HG02884 (cell line): Measurements from ENCODE around the gene C1QBP.
"Not testable (repeated sequence)": the region's sequence is repeated elsewhere in the genome, so short reads cannot be mapped to it uniquely, and the experiment has no call there.

ENCODE experiments used
- ATAC-seq: cut with Tn5 transposase; IDR thresholded peaks from one replicate; pipeline ENCODE4 v1.9.1; 2021; ENCODE audit warnings: mild to moderate bottlenecking, moderate library complexity; ENCODE audit not compliant: unreplicated experiment

Gene C1QBP

DNA sequence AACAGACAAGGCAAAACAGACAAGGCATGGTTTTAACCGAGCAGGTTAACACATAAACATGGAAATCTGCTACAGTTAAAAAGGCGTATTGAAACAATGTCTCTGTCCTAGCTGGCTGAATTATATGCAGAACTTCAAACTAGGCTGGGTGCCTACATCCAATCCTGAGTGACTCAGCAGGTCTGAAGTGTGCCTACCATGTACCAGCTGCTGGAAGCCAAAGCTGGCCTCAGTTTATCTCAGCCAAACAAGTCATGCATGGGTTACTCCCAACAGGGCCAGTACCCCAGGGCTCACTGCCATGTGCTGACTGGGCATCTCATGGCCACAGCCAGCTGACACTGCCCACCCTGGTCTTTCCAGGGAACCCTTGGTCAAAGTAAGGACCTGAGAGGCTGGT, 4.0 kb downstream of the C1QBP start:
- no peak for ATAC-seq

GRCh38 chr17:5431949-5432556, 6.9 kb downstream of the C1QBP start:
- ATAC-seq = no peak

DNA sequence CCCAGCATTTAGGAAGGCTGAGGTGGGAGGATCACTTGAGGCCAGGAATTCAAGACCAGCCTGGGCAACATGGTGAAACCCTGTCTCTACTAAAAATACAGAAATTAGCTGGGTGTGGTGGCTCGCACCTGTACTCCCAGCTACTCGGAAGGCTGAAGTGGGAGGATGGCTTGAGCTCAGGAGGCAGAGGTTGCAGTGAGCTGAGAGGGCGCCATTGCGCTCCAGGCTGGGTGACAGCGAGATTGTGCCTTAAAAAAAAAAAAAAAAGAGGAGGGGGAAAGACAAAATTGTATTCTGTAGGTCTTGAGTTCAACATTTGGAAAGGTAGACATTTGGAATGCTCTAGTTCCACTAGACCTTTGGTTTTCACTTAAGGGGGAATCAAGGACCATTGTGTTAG, 7.7 kb downstream of the C1QBP start:
- not testable (repeated sequence) for ATAC-seq

- no peak for ATAC-seq
Measured at GRCh38 chr17:5430413-5430999, 8.4 kb downstream of the C1QBP start.

DNA sequence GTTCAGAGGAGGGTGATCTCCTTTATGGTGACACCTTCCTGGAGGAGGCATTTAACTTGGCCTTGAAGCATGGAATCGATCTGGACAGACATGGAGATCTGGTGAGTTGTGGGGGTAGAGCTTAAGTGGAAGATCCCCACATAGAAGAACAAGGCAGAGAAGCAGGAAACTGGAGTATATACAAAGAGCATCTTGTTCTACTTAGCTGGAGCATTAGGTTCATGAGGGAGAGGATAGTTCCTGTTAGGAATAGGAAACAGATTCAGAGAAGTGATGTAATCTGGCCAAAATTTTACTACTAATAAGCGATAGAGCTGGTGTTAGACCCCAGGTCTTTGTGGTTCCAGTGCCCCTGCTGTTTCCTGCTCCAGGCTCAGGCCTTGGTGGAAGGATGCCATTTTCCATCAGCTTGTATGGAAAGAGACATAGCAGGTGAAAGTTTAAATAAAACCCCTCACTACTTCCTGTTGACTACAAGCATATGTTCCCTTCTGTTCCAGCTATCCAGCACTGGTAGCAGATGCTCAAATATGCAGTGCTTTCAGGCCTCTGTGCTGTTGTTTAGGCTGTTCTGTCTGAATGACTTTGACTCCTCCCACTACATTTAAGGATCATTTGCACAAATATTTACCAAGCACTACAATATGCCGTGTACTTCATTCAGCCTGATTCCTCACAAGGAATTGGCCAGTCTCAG, 9.6 kb downstream of the C1QBP start:
- ATAC-seq = no peak

GRCh38 chr17:5425826-5426225, 13.1 kb downstream of the C1QBP start:
- ATAC-seq = no peak

DNA sequence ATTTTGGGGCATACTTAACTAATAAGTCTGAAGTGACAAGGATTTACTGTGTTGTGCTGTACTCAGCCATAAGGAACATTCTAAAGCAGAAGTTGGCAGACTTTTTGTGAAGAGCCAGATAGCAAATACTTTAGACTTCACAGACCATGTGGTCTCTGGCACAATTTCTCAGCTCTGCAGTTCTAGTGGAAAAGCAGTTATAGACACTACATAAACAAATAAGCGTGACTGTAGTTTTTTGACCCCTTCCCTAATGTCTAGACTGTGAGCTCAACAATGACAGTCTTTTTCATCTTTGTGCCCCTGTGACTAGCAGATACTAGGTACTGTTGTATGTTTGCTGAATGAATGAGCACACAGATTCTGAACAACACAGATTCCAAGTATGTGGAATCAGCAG, 14.0 kb downstream of the C1QBP start:
- no peak for ATAC-seq

DNA sequence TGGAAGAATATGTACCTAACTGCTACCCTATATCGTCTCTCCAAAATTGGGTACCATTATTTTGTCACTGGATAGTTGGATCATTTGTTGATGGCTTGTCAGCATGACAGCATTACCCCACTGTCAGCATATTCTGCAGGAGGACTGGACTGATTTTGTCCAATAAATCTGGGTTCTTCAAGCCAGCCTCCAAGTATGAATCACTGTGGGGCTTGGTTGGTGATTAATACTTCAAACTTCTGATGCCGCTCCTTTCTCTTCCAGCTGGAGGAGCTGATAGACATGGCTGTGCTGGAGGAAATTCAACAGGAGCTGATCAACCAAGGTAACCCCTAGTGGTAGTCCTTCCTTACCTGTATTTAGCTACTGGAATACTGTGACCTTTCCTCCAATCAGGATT, 16.4 kb downstream of the C1QBP start:
- no peak for ATAC-seq

- peak; percentile 65 for ATAC-seq
Measured at GRCh38 chr17:5419959-5420653, 18.8 kb downstream of the C1QBP start, which contains the start of gene RPAIN. TSS of gene RPAIN (plus strand) at chr17:5420182. CDS start at chr17:5420211, 29 bp downstream.

DNA sequence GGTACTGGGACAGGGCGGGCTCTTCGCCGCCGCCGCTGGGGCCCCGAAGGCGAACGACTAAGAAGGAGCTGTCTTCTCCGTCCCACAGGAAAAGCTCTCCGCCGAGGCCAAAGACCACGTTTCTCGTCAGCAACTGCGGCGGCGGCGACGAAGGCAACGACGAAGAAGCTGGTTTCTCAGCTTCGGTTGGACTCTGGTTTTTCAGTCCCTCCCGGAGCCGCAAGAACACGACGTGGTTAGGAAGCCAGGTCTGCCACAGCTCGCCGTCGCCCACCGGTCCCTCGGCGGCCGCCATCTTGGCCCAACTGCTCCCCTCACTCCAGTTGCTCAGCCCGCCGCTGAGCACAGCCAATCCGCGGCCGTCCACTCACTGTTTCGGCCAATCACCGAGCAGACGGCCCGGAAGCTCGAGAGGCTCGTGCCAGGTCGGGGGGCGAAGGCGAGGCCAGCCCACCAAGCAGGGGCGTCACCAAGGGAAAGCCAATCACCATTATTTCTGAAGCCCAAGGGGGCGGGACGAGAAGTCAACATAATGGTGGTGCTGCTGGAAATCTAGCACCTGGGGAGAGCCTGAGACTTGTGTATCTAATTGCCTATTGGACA, 19.5 kb downstream of the C1QBP start, which contains the start of gene NUP88:
TSS of gene NUP88 (minus strand) at position 307 of the 603 bp plus-strand sequence. CDS start at position 295, 12 bp downstream.
- ATAC-seq = peak; percentile 78

GRCh38 chr17:5418858-5419355, 20.0 kb downstream of the C1QBP start:
- no peak for ATAC-seq

- ATAC-seq = no peak
Measured at GRCh38 chr17:5416901-5417300, 22.1 kb downstream of the C1QBP start.

DNA sequence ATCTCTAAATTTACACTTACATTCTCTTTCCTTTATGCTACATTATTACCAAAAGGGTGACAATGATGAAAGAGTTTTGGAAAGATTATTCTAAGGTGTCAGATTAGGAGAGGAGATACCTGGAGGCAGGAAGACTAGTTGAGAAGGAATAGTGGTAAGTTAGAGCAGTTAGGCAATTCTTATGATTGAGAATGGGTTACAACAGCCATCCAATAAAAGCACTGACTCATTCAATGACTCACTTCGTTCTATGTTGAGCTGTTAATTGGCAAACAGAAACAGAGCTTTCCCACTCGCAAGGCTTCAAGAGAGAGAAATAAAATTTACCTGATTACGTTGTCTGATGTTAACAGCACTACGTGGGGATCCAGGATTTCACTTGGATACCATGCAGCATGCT, 25.3 kb downstream of the C1QBP start:
- ATAC-seq = no peak

DNA sequence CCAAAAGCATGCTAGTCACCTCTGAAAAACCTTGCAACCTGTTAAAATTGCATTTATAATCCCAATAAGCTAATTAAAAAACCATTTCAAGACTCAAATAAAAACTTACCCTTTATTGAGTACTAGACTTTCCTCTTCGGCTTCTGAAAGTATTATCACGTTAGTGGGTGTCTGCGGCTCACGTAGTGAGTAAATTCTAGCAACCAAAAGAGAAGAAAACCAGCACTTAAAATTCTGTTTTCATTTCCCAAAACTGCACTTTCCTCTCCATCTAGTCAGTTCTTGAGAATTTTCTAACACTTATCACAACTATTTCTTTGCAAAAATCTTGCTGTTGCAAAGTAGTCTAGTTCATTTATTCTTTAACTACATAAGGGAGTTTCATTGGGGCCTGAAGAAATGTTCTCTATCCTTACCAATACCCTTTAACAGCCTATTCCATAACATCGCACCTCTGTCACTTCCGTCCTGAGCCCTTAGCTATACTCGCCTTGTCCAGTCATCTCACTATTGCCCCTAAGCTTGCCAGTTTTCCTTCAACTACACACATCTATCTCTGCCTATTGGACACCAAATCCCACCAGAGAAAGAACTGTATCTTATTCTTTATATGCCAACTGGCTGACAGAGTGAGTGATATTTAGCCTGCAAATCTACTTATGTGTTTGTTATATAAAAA, 28.2 kb downstream of the C1QBP start:
- ATAC-seq = no peak

DNA sequence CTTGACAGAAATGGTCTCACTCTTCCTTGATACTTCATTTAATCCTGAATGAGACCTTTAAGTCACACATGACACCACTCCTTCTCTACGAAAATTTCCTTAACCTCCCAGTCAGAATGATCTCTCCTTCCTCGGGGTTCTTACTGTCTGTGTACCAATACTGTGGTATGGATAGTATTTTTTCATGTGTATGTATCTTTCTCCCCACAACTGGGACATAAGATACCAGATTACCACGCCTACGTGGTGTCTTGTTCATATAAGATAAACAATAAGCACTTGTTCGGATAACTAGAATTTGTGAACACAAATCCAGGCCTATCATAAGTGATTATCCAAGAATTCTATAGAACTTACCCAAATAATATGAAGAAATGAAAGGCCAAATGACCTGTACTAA, 30.8 kb downstream of the C1QBP start:
- ATAC-seq = no peak

GRCh38 chr17:5405400-5405799, 33.6 kb downstream of the C1QBP start:
- no peak for ATAC-seq

DNA sequence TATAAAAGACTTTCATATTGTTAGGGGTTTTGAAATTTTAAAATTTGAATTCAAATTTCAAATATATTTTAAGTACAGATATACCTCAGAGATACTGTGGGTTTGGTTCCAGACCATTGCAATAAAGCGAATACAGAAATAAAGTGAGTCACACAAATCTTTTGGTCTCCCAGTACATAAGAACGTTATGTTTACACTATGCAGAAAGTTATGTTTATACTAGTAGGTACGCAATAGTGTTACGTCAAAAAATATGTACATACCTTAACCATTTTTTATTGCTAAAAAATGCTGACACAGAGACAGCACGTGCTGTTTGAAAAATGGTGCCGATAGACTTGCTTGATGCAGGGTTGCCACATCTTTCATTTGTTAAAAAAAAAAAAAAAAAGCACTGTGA, 39.2 kb downstream of the C1QBP start:
- no peak for ATAC-seq

DNA sequence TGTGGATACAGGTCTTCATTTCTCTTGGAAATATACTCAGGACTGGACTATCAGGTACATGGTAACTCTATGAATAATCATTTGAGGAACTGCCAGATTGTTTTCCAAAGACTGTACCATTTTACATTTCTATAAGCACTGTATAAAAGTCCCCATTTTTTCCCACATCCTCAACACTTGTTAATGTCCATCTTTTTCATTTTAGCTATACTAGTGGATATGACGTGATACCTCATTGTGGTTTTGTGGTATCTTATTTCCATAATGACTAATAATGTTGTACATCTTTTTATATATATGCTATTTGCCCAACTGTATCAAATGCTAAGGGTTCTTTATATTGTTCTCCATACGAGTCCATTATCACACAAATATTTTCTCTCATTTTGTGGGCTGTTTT, 42.3 kb downstream of the C1QBP start:
- no peak for ATAC-seq

- no peak for ATAC-seq
Measured at GRCh38 chr17:5391678-5392077, 47.3 kb downstream of the C1QBP start.
